Measurements from ENCODE around the gene CACNA1F. TPM values are rescaled to one million over a fixed set of nuclear protein-coding genes. Genes with fewer than 3 reads are reported as not detected.

The CACNA1F gene
- total RNA-seq, 8 experiments from 2014 or later: 0.28 to 0.41 TPM; not detected in 6

DNA sequence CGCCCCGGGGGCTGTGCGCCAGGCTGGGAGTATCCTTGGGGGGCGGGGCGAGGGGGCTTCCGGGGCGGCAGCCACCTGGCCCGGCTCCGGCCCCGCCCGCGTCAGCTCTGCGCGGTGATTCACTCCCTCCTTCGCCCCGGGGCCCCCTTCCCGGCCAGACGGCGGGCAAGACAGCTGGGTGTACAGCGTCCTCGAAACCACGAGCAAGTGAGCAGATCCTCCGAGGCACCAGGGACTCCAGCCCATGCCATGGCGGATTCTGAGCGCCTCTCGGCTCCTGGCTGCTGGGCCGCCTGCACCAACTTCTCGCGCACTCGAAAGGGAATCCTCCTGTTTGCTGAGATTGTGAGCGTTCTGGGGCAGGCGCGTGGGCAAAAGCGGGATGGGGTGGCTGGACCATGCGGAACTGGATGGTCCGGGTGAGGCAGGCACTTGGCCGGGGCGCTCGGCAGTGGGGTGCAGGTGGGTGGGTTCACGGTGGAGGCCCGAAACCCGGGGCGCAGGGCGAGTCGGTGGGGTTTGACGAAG lies 61.3 kb downstream of the CACNA1F start, which contains the start of gene PLP2:
Gene PLP2, plus strand, starts transcription at position 147 of the 528 bp plus-strand sequence. Its CDS starts 103 bp downstream, at position 250.
- WGBS, 10 experiments: 0 to 40% methylated on average over 1 to 2 of the region's 46 CpGs; no CpG with 5 or more reads in 8 of the 10 experiments
- ATAC-seq (replicated peaks in 6 of 8): peak; percentile 36 to 80 (median 74)
- in situ Hi-C loops (cut with MboI; ENCODE audit: low pct_unique_long_range_greater_than_20kb in 2 of 9, low sequenced_read_pairs in 9 of 9, unreplicated experiment in 9 of 9): no loop called here
- peak within 1 kb of the TSS; percentile 16 to 36 (median 25) for H3K4me3 ChIP-seq
- peaks cover 9 to 12% of the 10 kb centered on the region in 2 donors for H3K4me1 ChIP-seq (replicated peaks in 1 of 2)
- no peak within 1 kb of the TSS for H3K27ac ChIP-seq

DNA sequence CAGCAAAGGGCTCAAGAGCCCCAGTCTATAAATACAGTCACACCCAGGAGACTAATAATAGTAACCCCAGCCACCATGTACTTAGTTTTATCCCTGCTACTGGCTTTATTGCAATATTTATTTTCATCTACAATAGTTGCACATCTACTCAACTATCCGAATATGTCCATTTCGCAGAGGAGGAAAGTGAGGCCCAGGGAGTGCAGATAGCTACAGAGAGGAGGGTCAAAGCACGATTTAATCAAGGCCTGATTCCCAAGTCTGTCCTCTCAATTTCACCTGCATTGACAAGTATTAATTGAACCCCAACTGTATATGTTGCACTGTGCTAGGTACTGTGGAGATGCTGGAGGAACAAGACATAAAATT lies 65.4 kb downstream of the CACNA1F start:
- Histone ChIP-seq H3K27ac (no peak overlapping the region), H3K4me3 (no peak overlapping the region), H3K4me1 (replicated peaks in 1 of 2) (peaks cover 20 to 23% of the 10 kb centered on the region in 2 donors)
- ATAC-seq (replicated peaks in 6 of 8): no peak
- 43 to 100% methylated on average over 1 to 2 of the region's 3 CpGs; no CpG with 5 or more reads in 8 of the 10 experiments for WGBS, 10 experiments
- in situ Hi-C loops (cut with MboI; ENCODE audit: low pct_unique_long_range_greater_than_20kb in 2 of 9, low sequenced_read_pairs in 9 of 9, unreplicated experiment in 9 of 9): no loop called here

DNA sequence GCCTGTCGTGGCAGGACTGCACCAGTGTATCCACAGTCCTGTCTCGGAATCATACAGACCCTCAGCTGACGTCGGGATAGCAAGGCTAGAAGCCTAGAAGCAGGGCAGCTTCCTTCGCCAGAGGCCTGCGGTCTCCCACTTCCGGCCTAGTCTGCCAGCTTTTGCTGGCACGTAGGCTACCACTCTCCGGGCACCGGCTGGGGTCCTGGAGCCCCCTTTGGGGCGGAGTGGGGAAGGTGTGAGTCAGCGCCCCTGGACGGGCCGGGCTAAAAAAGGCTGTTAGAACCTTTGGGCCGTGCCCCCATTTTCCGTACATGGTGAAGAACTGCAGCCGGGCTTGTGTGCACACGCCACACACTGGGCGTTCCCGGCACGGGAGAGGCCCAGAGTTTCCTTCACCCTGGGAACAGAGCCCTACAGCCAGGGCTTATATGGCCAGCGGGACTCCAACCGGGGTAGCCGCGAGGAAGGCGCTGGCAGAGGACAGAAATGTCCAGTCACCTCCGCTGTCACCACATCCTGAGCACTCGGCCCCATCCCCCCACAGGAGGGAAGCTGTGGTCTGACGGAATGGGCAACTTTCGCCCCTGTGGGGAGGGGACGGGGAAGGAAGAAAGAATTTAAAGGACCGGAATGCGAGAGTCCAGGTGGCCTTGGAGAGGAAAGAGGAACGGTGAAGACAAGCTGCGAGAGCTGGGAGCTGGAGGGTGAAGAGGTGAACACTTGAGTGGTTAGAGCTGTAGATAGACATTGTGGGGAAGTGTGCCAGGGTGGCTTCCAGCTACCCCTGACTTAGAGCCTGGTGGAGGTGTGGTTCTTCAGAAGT lies 66.0 kb downstream of the CACNA1F start:
- peaks cover 20 to 21% of the 10 kb centered on the region in 2 donors for H3K4me1 ChIP-seq (replicated peaks in 1 of 2)
- 33 to 58% methylated on average over 9 to 17 of the region's 35 CpGs; no CpG with 5 or more reads in 8 of the 10 experiments for WGBS, 10 experiments
- in situ Hi-C loops (cut with MboI; ENCODE audit: low pct_unique_long_range_greater_than_20kb in 2 of 9, low sequenced_read_pairs in 9 of 9, unreplicated experiment in 9 of 9): no loop called here
- no peak overlapping the region for H3K4me3 ChIP-seq
- H3K27ac ChIP-seq: peak overlapping the region; percentile 14 to 57
- peak in 7 of 8 experiments; percentile 3 to 53 (median 19) for ATAC-seq (replicated peaks in 6 of 8)

DNA sequence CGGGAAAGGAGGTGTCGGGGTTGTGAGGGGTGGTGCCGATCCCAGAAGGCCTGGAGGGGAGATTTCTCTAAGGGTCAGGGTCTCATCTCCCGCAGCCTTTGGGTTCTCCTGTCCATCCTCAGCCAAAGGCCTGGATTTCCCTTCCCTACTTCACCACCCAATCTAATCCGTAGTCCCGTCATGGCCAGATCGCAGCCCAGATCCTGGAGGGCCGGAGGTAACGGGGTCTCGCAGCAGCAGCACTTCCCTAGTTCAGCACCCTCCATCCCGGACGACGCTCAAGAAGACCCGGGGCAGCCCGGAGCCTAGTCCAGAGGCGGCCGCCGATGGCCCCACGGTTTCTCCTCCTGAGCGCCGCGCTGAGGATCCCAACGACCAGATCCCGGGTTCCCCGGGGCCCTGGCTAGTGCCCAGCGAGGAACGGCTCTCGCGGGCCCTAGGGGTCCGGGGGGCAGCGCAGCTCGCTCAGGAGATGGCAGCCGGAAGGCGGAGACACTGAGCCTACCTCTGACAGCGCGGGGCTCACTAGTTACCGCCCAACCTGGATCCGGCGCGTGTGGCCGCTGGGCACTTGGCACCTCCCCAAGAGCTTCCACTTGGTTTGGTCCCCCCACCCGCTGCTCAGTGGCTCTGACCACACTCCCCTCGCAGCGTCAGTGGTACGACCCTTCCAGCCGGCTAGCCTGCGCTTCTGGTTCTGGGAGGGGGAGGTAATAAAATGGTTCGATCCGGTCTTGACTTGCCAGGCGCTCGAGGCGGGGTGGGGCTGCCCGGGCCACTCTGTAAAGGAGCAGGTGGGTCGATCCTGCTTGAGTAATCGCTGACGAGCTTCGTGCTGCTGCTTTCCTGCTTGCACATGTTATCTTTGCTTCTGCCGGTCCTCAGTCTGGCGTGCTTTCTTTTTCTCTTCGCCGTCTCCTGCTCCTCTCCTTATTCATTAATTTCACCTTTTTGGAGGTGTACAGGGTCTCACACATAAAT lies 66.9 kb downstream of the CACNA1F start:
- ATAC-seq (replicated peaks in 6 of 8): peak in 6 of 8 experiments; percentile 51 to 80 (median 72)
- Histone ChIP-seq H3K27ac (peak overlapping the region; percentile 51 to 57), H3K4me3 (peak overlapping the region in 2 of 5 donors; percentile 4 to 18), H3K4me1 (replicated peaks in 1 of 2) (peaks cover 20 to 21% of the 10 kb centered on the region in 2 donors)
- in situ Hi-C loops (cut with MboI; ENCODE audit: low pct_unique_long_range_greater_than_20kb in 2 of 9, low sequenced_read_pairs in 9 of 9, unreplicated experiment in 9 of 9): no loop called here
- 11 to 80% (median 29%) methylated on average over 1 to 11 of the region's 61 CpGs; no CpG with 5 or more reads in 7 of the 10 experiments for WGBS, 10 experiments

- Histone ChIP-seq H3K27ac (peak overlapping the region in 1 of 2 donors; percentile 94), H3K4me1 (replicated peaks in 1 of 2) (peaks cover 20 to 21% of the 10 kb centered on the region in 2 donors), H3K4me3 (no peak overlapping the region)
- no peak for ATAC-seq (replicated peaks in 6 of 8)
- in situ Hi-C loops (cut with MboI; ENCODE audit: low pct_unique_long_range_greater_than_20kb in 2 of 9, low sequenced_read_pairs in 9 of 9, unreplicated experiment in 9 of 9): no loop called here
- 50 to 75% (median 74%) methylated on average over 2 to 15 of the region's 31 CpGs; no CpG with 5 or more reads in 7 of the 10 experiments for WGBS, 10 experiments
Observed at GRCh38 chrX:49164589-49165360, 68.4 kb downstream of the CACNA1F start.

GRCh38 chrX:49163555-49164419 lies 69.4 kb downstream of the CACNA1F start:
- no CpG with 5 or more reads among the region's 69 CpGs for WGBS, 10 experiments
- H3K4me3 ChIP-seq: peak overlapping the region; percentile 33 to 41 (median 36)
- peaks cover 20 to 21% of the 10 kb centered on the region in 2 donors for H3K4me1 ChIP-seq (replicated peaks in 1 of 2)
- in situ Hi-C loops (cut with MboI; ENCODE audit: low pct_unique_long_range_greater_than_20kb in 2 of 9, low sequenced_read_pairs in 9 of 9, unreplicated experiment in 9 of 9): no loop called here
- ATAC-seq (replicated peaks in 6 of 8): peak; percentile 59 to 88 (median 77)
- H3K27ac ChIP-seq: peak overlapping the region; percentile 94 to 99

DNA sequence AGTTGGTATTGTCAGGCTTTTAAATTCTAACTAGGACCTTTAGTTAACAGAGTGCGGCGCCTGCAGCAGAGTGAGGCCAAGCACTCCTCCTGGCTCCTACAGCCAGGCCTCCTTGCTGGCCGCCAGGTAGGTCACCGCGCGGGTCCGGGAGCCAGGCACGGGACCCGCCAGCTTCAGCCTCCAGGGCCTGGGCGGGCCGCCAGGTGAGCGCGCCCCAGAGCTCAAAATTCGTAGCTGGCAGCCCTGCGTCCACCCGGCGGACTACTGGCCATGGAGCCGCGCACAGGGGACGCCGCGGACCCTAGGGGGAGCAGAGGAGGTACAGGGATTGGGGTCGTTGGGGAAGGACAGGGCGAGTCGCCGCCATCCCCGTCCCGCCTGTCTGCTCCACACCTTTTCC lies 70.5 kb downstream of the CACNA1F start, which contains the start of gene MAGIX:
Gene MAGIX, plus strand, starts transcription at position 139 of the 400 bp plus-strand sequence. Its CDS starts 132 bp downstream, at position 271.
- H3K4me3 ChIP-seq: peak within 1 kb of the TSS; percentile 33 to 41 (median 36)
- 90% methylated on average over 2 of the region's 28 CpGs; no CpG with 5 or more reads in 9 of the 10 experiments for WGBS, 10 experiments
- no peak for ATAC-seq (replicated peaks in 6 of 8)
- in situ Hi-C loops (cut with MboI; ENCODE audit: low pct_unique_long_range_greater_than_20kb in 2 of 9, low sequenced_read_pairs in 9 of 9, unreplicated experiment in 9 of 9): no loop called here
- peaks cover 19 to 21% of the 10 kb centered on the region in 2 donors for H3K4me1 ChIP-seq (replicated peaks in 1 of 2)
- H3K27ac ChIP-seq: peak within 1 kb of the TSS; percentile 94 to 99

- no peak for ATAC-seq (replicated peaks in 6 of 8)
- no peak overlapping the region for H3K27ac ChIP-seq
- H3K4me3 ChIP-seq: no peak overlapping the region
- in situ Hi-C loops (cut with MboI; ENCODE audit: low pct_unique_long_range_greater_than_20kb in 2 of 9, low sequenced_read_pairs in 9 of 9, unreplicated experiment in 9 of 9): no loop called here
- peaks cover 9 to 12% of the 10 kb centered on the region in 2 donors for H3K4me1 ChIP-seq (replicated peaks in 1 of 2)
- 43 to 82% (median 48%) methylated on average over 1 to 5 of the region's 5 CpGs; no CpG with 5 or more reads in 7 of the 10 experiments for WGBS, 10 experiments
Observed at GRCh38 chrX:49161632-49162031, 71.5 kb downstream of the CACNA1F start.

DNA sequence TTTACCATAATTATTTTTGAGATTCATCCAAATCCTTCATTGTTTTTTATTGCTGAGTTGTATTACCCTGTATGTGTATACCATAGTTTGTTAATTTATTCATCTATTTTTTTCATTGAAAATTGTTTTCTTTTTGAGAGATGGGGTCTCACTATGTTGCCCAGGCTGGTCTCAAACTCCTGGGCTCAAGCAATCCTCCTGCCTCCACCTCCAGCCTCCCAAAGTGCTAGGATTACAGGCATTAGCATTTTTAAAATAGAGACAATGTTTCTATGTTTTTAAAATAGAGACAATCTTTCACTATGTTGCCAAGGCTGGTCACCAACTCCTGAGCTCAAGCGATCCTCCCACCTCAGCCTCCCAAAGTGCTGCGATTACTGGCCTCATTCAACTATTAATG lies 72.2 kb downstream of the CACNA1F start:
- Histone ChIP-seq H3K27ac (no peak overlapping the region), H3K4me3 (no peak overlapping the region), H3K4me1 (replicated peaks in 1 of 2) (peaks cover 5 to 11% of the 10 kb centered on the region in 2 donors)
- in situ Hi-C loops (cut with MboI; ENCODE audit: low pct_unique_long_range_greater_than_20kb in 2 of 9, low sequenced_read_pairs in 9 of 9, unreplicated experiment in 9 of 9): no loop called here
- WGBS, 10 experiments: 29 to 83% (median 83%) methylated on average over 1 to 2 of the region's 2 CpGs; no CpG with 5 or more reads in 7 of the 10 experiments
- ATAC-seq (replicated peaks in 6 of 8): no peak

DNA sequence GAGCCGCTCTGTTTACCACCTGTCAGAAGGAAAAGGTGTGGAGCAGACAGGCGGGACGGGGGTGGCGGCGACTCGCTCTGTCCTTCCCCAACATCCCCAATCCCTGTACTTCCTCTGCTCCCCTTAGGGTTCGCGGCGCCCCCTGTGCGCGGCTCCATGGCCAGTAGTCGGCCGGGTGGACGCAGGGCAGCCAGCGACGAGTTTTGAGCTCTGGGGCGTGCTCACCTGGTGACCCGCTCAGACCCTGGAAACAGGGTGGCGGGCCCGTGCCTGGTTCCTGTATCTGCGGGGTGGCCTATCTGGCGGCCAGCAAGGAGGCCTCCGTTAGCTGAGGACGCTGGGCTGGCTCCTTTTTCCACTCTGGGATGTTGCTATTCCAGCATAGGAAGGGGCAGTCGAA lies 75.9 kb downstream of the CACNA1F start:
- H3K4me1 ChIP-seq (replicated peaks in 1 of 2): peaks cover 0 to 3% of the 10 kb centered on the region in 2 donors
- ATAC-seq (replicated peaks in 6 of 8): no peak
- in situ Hi-C loops (cut with MboI; ENCODE audit: low pct_unique_long_range_greater_than_20kb in 2 of 9, low sequenced_read_pairs in 9 of 9, unreplicated experiment in 9 of 9): no loop called here
- WGBS, 10 experiments: 48% methylated on average over 6 of the region's 25 CpGs; no CpG with 5 or more reads in 9 of the 10 experiments
- H3K27ac ChIP-seq: no peak overlapping the region
- H3K4me3 ChIP-seq: no peak overlapping the region

All from motor neuron (in vitro differentiated cells).